GM21423 (cell line): ENCODE results near the gene SORD.
"Not testable (repeated sequence)": the region's sequence is repeated elsewhere in the genome, so short reads cannot be mapped to it uniquely, and the experiment has no call there.

Experiments used
- ATAC-seq: cut with Tn5 transposase; IDR thresholded peaks from one replicate; pipeline ENCODE4 v1.9.1; 2021; ENCODE audit warnings: mild to moderate bottlenecking, moderate library complexity; ENCODE audit not compliant: unreplicated experiment

SORD gene

DNA sequence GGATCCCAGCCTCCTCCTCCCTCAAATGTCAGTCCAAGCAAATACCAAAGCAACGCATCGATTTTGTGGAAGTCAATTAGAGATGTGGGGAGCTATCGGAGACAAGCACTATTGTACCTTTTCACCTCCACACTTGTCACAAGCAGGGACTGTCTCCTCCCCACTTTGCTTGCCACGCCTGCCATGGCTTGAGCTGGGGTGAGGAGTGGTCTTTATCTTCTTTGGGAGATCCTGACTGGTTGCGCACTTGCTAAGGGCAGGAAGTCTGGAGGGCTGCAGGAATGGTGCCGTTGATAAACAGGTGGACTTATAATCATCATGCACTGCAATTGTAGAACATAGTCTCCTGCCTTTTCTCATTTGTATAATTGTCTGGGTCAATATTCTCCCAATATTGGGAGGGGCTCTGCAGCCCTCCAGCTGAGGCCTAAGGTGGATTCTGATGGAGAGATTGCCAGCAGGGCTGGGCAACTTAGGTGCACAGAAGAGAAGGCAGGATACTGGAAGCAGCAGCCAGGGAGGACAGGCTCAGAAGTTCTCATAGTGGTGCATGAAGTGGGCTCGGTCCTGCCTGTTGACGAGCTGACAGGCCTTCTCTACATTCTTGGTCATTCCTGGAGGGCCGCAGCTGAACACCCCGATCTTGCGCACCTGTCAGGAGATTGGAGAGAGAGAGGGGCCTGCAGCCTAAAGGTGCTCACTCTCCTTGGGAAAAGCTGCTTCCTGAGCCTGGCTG, 70.8 kb downstream of the SORD start:
- ATAC-seq, result no peak

GRCh38 chr15:45094358-45094730, 71.3 kb downstream of the SORD start:
- ATAC-seq, result no peak

DNA sequence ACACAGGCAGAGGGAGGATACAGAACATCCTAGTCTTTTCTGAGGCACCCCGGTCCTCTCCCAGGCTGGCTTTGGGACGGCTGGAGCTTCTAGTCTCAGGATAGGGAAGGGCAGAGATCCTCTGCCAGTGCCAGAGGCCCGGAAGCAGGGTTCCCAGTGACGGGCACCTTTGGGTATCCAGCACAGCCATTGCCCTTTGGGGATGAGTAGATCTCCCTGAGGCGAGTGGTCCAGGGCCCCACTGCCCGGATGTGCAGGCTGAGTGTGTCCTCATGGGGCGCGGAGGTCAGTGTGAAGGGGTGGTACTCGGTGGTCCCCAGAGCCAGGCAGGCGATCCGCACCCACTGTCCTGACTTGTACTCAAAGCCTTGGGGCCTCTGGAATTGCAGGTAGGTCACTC, 72.7 kb downstream of the SORD start:
- ATAC-seq, result no peak

- no peak for ATAC-seq
These were observed 74.5 kb downstream of the SORD start for GRCh38 chr15:45097466-45097865.

GRCh38 chr15:45099549-45100165, 76.7 kb downstream of the SORD start:
- ATAC-seq, result no peak

GRCh38 chr15:45100884-45101625, 78.1 kb downstream of the SORD start:
- no peak for ATAC-seq

DNA sequence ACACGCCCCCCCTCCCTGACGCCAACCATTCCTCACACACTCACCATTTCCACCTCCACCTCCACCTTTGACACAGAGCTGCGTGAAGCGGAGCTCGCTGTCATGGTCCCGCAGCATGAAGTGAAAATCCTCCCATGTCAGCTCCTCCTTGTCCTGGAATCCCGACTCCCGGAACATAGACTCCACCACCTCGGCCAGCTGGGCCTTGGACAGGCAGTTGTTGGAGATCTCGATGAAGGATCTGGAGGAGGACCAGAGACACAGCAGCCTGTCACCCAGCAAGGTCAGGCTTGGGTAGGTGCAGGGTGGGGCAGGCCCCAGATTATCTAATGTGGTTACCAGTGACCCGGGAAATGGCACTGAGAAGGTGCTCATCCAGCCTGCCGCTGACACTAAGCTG, 78.8 kb downstream of the SORD start:
- no peak for ATAC-seq

DNA sequence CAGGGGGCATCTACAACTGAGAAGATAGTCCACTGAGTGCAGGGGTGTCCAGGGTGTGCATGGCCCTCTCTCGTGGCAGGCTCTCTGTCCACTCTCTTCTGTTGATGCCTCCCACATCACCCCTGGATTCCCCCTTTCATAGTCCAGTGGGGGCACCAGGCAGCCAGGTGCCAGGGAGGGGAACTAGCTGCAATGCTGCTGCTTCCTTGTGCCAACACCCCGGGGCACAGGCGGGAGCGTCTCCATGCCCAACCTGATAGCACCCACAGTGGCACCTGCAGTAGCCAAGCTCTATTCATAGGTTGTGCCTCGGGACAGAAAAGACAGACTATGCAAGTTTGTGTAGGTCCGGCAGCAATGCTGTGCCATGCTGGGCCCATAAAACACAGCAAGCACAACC, 79.2 kb downstream of the SORD start:
- ATAC-seq, result no peak

GRCh38 chr15:45104170-45104569, 81.2 kb downstream of the SORD start:
- not testable (repeated sequence) for ATAC-seq

GRCh38 chr15:45105586-45105985, 82.6 kb downstream of the SORD start:
- ATAC-seq, result no peak

GRCh38 chr15:45106002-45106790, 83.2 kb downstream of the SORD start:
- ATAC-seq, result no peak

DNA sequence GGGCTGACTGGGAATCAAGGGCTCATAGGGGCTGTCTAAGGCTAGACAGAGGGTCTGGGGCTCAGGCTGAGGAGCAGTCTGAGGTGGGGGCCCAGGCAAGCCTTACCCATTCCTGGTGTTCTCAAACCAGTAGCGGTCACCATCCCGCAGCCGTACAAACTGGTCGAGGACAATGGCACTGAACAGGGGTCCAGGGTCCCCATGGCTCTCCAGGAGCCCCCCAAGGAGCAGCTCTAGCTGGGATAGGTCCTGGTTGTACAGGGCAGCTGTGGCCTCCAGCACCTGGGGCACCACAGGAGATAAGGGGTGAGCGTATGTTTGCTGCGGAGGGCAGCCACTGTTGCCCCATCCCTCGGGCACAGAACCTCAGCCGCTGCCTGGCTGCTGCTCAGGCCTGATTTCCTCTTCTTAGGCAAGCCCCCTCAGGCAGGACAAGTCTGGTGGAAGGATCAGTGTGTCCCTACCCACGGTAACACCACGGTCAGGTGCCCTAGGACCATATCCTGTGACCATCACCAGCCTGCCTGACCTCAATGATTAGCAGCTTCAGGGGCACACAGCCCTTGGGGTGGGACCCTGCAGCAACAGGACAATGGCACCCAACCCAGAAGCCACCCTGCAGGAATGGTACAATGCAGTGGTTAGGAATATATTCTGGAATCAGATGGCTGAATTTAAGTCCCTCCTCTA, 85.1 kb downstream of the SORD start:
- ATAC-seq, result no peak

GRCh38 chr15:45110256-45110820, 87.3 kb downstream of the SORD start:
- no peak for ATAC-seq

- no peak for ATAC-seq
These were observed 88.6 kb downstream of the SORD start for GRCh38 chr15:45111390-45112142.

DNA sequence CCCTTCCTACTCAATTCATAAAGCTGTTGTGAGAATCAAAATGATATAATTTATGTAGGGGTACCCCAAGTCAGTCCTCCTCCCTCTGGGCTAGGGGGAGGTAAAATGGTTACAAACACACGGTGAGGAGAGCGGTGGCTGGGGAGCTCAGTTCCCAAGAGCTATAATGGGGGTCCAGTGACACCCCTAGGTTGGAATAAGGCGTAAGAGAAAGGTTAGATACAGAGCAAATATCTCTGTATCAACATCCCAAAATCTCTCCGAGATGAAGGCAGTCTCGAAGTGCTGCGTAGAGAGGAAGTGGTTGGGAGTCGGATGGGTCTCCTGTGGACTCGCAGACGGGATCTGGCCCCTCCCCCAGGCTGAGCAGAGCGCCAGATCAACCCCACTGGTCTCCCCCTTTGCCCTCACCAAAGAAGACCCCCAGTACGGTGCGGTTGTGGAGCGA, 89.2 kb downstream of the SORD start:
- no peak for ATAC-seq

GRCh38 chr15:45112591-45113379, 89.8 kb downstream of the SORD start:
- no peak for ATAC-seq

- no peak for ATAC-seq
These were observed 90.5 kb downstream of the SORD start for GRCh38 chr15:45113380-45113990.

- no peak for ATAC-seq
These were observed 91.2 kb downstream of the SORD start, which contains the start of the genes DUOX2 and DUOXA2 for GRCh38 chr15:45114076-45114750. DUOX2 (minus strand) TSS chr15:45114172; CDS start chr15:45113411, 761 bp downstream. DUOXA2 (plus strand) TSS chr15:45114326; CDS start chr15:45114606, 280 bp downstream.
